H9 (cell line): Measurements from ENCODE around the gene ZNF407. TPM values are rescaled to one million over a fixed set of nuclear protein-coding genes. Genes with fewer than 3 reads are reported as not detected.

Experiments used
- DNase-seq: peaks from one replicate; pipeline ENCODE4 v3.0.0-alpha.2; 2017
- H2AFZ ChIP-seq: one replicate; pipeline ENCODE4 v1.6.1; 2013; ENCODE audit warnings: mild to moderate bottlenecking, low read length, control low read depth, moderate library complexity
- H2AK5ac ChIP-seq: 2 replicates; pipeline ENCODE4 v1.6.1; 2013; ENCODE audit warnings: low read length, control low read depth, mixed read lengths; ENCODE audit not compliant: insufficient read length
- H2BK120ac ChIP-seq: one replicate; pipeline ENCODE4 v1.6.1; 2013; ENCODE audit warnings: low read depth, mild to moderate bottlenecking, low read length, control low read depth, inconsistent platforms; ENCODE audit not compliant: poor library complexity, severe bottlenecking
- H2BK12ac ChIP-seq: 2 replicates; pipeline ENCODE4 v1.6.1; 2013; ENCODE audit warnings: low read length, control low read depth, mixed read lengths, low read depth; ENCODE audit not compliant: insufficient read length
- H2BK15ac ChIP-seq: 2 replicates; pipeline ENCODE4 v1.6.1; 2013; ENCODE audit warnings: low read depth, low read length, control low read depth
- H2BK20ac ChIP-seq: one replicate; pipeline ENCODE4 v1.6.1; 2013; ENCODE audit warnings: low read depth, mild to moderate bottlenecking, low read length, control low read depth, inconsistent platforms; ENCODE audit not compliant: poor library complexity, severe bottlenecking
- H2BK5ac ChIP-seq: 2 replicates; pipeline ENCODE4 v1.6.1; 2013; ENCODE audit warnings: low read length, control low read depth, mixed read lengths; ENCODE audit not compliant: insufficient read length
- H3K14ac ChIP-seq: 2 replicates; pipeline ENCODE4 v1.6.1; 2013; ENCODE audit warnings: low read length, control low read depth; ENCODE audit not compliant: insufficient read depth
- H3K18ac ChIP-seq: 2 replicates; pipeline ENCODE4 v1.6.1; 2013; ENCODE audit warnings: low read depth, mild to moderate bottlenecking, mixed read lengths, low read length, control low read depth; ENCODE audit not compliant: insufficient read length
- H3K23ac ChIP-seq: 2 replicates; pipeline ENCODE4 v1.6.1; 2013; ENCODE audit warnings: low read length, control low read depth, mixed read lengths, low read depth; ENCODE audit not compliant: insufficient read length
- H3K23me2 ChIP-seq: 2 replicates; pipeline ENCODE4 v1.6.1; 2013; ENCODE audit warnings: low read depth, mild to moderate bottlenecking, mixed read lengths, low read length, control low read depth; ENCODE audit not compliant: insufficient read length, poor library complexity, severe bottlenecking
- H3K27ac ChIP-seq: 2 replicates; pipeline ENCODE4 v1.5.1; 2013; ENCODE audit warnings: low read length, control low read depth, mixed read lengths, low read depth; ENCODE audit not compliant: insufficient read length
- H3K27me3 ChIP-seq: 2 replicates; pipeline ENCODE4 v1.6.1; 2013; ENCODE audit warnings: low read length, control low read depth, inconsistent platforms; ENCODE audit not compliant: insufficient read depth
- H3K4ac ChIP-seq: 2 replicates; pipeline ENCODE4 v1.6.1; 2013; ENCODE audit warnings: low read depth, mild to moderate bottlenecking, control low read depth, inconsistent platforms, low read length, moderate library complexity
- H3K4me1 ChIP-seq: 2 replicates; pipeline ENCODE4 v1.6.1; 2013; ENCODE audit warnings: low read length, control low read depth, inconsistent platforms; ENCODE audit not compliant: insufficient read depth
- H3K4me2 ChIP-seq: 2 replicates; pipeline ENCODE4 v1.6.1; 2013; ENCODE audit warnings: low read length, control low read depth, mixed read lengths; ENCODE audit not compliant: insufficient read length, insufficient read depth
- H3K56ac ChIP-seq: 2 replicates; pipeline ENCODE4 v1.6.1; 2013; ENCODE audit warnings: low read depth, mild to moderate bottlenecking, mixed read lengths, low read length, control low read depth; ENCODE audit not compliant: insufficient read length
- H3K79me1 ChIP-seq: 2 replicates; pipeline ENCODE4 v1.6.1; 2013; ENCODE audit warnings: low read depth, mild to moderate bottlenecking, moderate library complexity, low read length, control low read depth, inconsistent platforms; ENCODE audit not compliant: insufficient read depth, poor library complexity, severe bottlenecking
- H3K79me2 ChIP-seq: 2 replicates; pipeline ENCODE4 v1.6.1; 2013; ENCODE audit warnings: low read length, control low read depth, inconsistent platforms; ENCODE audit not compliant: insufficient read depth
- H3K9ac ChIP-seq: 2 replicates; pipeline ENCODE4 v1.6.1; 2013; ENCODE audit warnings: low read length, control low read depth, mixed read lengths; ENCODE audit not compliant: insufficient read length; ENCODE audit errors: extremely low read depth
- H3K9me3 ChIP-seq: one replicate; pipeline ENCODE4 v1.6.1; 2013; ENCODE audit warnings: low read depth, low read length, inconsistent platforms; ENCODE audit not compliant: control insufficient read depth
- H3T11ph ChIP-seq: one replicate; pipeline ENCODE4 v1.6.1; 2013; ENCODE audit warnings: mild to moderate bottlenecking, low read length, control low read depth, inconsistent platforms
- H4K20me1 ChIP-seq: one replicate; pipeline ENCODE4 v1.6.1; 2013; ENCODE audit not compliant: control insufficient read depth, insufficient read length, insufficient read depth
- H4K5ac ChIP-seq: 2 replicates; pipeline ENCODE4 v1.6.1; 2013; ENCODE audit warnings: low read depth, mild to moderate bottlenecking, mixed read lengths, low read length, control low read depth; ENCODE audit not compliant: insufficient read length
- H4K8ac ChIP-seq: replicated peaks from 2 replicates; pipeline ENCODE4 v1.6.1; 2013; ENCODE audit warnings: low read length, control low read depth, mixed read lengths, low read depth; ENCODE audit not compliant: insufficient read length
- H4K91ac ChIP-seq: 2 replicates; pipeline ENCODE4 v1.6.1; 2013; ENCODE audit warnings: low read depth, mild to moderate bottlenecking, moderate library complexity, mixed read lengths, low read length, control low read depth; ENCODE audit not compliant: insufficient read length
- H3K27ac Mint-ChIP-seq, 3 experiments: 2 replicates in 2 of 3; 3 replicates in 1 of 3; pipeline ENCODE4 v1.8.0; 2020 to 2021; ENCODE audit warnings: mixed read lengths in 3 of 3, mild to moderate bottlenecking in 1 of 3, moderate library complexity in 1 of 3
- H3K27me3 Mint-ChIP-seq: 2 replicates; pipeline ENCODE4 v1.8.0; 2021; ENCODE audit warnings: low read depth, mild to moderate bottlenecking, moderate library complexity, mixed read lengths
- H3K36me3 Mint-ChIP-seq, 3 experiments: 2 replicates in 2 of 3; 3 replicates in 1 of 3; pipeline ENCODE4 v1.8.0; 2020 to 2021; ENCODE audit warnings: low read depth in 3 of 3, mixed read lengths in 3 of 3; ENCODE audit not compliant: insufficient read depth in 1 of 3
- H3K4me1 Mint-ChIP-seq, 2 experiments: 2 replicates each; pipeline ENCODE4 v1.8.0; 2020; ENCODE audit warnings: mixed read lengths in 2 of 2
- H3K4me3 Mint-ChIP-seq, 2 experiments: 2 replicates in 1 of 2; 3 replicates in 1 of 2; pipeline ENCODE4 v1.8.0; 2020 to 2021; ENCODE audit warnings: mild to moderate bottlenecking in 2 of 2, mixed read lengths in 2 of 2, moderate library complexity in 1 of 2
- H3K9me3 Mint-ChIP-seq, 2 experiments: 2 replicates in 1 of 2; 3 replicates in 1 of 2; pipeline ENCODE4 v1.8.0; 2020; ENCODE audit warnings: mild to moderate bottlenecking in 2 of 2, mixed read lengths in 2 of 2, moderate library complexity in 1 of 2
- CTCF ChIP-seq: fragments of 200-600 bp; sonication (generic); conservative IDR thresholded peaks from 3 replicates; pipeline ENCODE4 v1.8.0; 2021; ENCODE audit warnings: antibody characterized with exemption, mild to moderate bottlenecking
- WGBS: extraction: QIAGEN DNeasy Blood & Tissue Kit; methylation state at CpG from one replicate; pipeline ENCODE4 v1.1.7; 2013; ENCODE audit warnings: missing lambda C conversion rate, low lambda C conversion rate, mixed read lengths; ENCODE audit not compliant: insufficient read length; ENCODE audit errors: extremely low coverage; 5-methylcytosine and 5-hydroxymethylcytosine counted together
- total RNA-seq: library from RNA; stranded (reverse); gene quantifications from 2 replicates; pipeline ENCODE4 v1.2.1, GENCODE V29; 2021

The ZNF407 gene
- total RNA-seq, 1 experiment from 2014 or later, result 8.7 TPM

- no CpG with 5 or more reads among the region's 15 CpGs for WGBS
- H2BK5ac ChIP-seq, result no peak overlapping the region
- no peak overlapping the region for H3T11ph ChIP-seq
- Mint-ChIP-seq H3K9me3 (no peaks in the 10 kb centered on the region), H3K27me3 (no peaks in the 10 kb centered on the region), H3K36me3 (peaks cover 3 to 13% (median 11%) of the 10 kb centered on the region in 3 experiments; a peak in 4 of 7 replicates), H3K4me1 (peaks cover 16% of the 10 kb centered on the region in 2 experiments), H3K4me3 (no peak overlapping the region), H3K27ac (no peak overlapping the region)
- no peak overlapping the region for H2BK15ac ChIP-seq
- DNase-seq, result no peak
- no peak overlapping the region for H3K14ac ChIP-seq
- no peak for TF ChIP-seq CTCF
- H3K4me1 ChIP-seq, result no peaks in the 10 kb centered on the region; the same call in 1 of the 2 replicates
- H4K91ac ChIP-seq, result no peak overlapping the region
- H3K4me2 ChIP-seq, result no peak overlapping the region
- H3K79me2 ChIP-seq, result no peaks in the 10 kb centered on the region
- H4K5ac ChIP-seq, result no peak overlapping the region
- H2AFZ ChIP-seq, result no peak overlapping the region
- no peaks in the 10 kb centered on the region for H3K23me2 ChIP-seq
- H3K9me3 ChIP-seq, result no peaks in the 10 kb centered on the region
- H3K27ac ChIP-seq, result no peak overlapping the region
- no peak overlapping the region for H4K8ac ChIP-seq
- no peak overlapping the region for H3K4ac ChIP-seq
- H3K23ac ChIP-seq, result no peak overlapping the region
- no peak overlapping the region for H2AK5ac ChIP-seq
- H3K27me3 ChIP-seq, result no peaks in the 10 kb centered on the region
- no peak overlapping the region for H3K18ac ChIP-seq
- no peak overlapping the region for H3K56ac ChIP-seq
- H3K79me1 ChIP-seq, result no peaks in the 10 kb centered on the region
- no peak overlapping the region for H3K9ac ChIP-seq
- H2BK12ac ChIP-seq, result no peak overlapping the region
- no peak overlapping the region for H2BK20ac ChIP-seq
- no peak overlapping the region for H2BK120ac ChIP-seq
- no peaks in the 10 kb centered on the region for H4K20me1 ChIP-seq
Observed at GRCh38 chr18:74635224-74635975, 37.7 kb downstream of the ZNF407 start.
